NB4 (cell line): Measurements from ENCODE around the gene FBXO27.

Experiments
- CTCF ChIP-seq: IDR thresholded peaks from one replicate; pipeline ENCODE4 v1.5.1; 2012; ENCODE audit warnings: low read depth, low read length
- POLR2A ChIP-seq: IDR thresholded peaks from 2 replicates; pipeline ENCODE4 v1.6.1; 2011; ENCODE audit warnings: mild to moderate bottlenecking; ENCODE audit not compliant: insufficient read length; ENCODE audit errors: extremely low read depth
- TF ChIP-seq, protein P1 (sequence below): IDR thresholded peaks from 2 replicates; pipeline ENCODE4 v1.6.1; 2011; ENCODE audit warnings: low read depth, low read length

GRCh38 chr19:39052243-39052746, 19.9 kb upstream of the FBXO27 start:
- TF ChIP-seq, protein P1, sequence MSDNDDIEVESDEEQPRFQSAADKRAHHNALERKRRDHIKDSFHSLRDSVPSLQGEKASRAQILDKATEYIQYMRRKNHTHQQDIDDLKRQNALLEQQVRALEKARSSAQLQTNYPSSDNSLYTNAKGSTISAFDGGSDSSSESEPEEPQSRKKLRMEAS: peak; percentile 78
- TF ChIP-seq CTCF: peak; percentile 65
- TF ChIP-seq POLR2A: no peak
